GM19467 (cell line): Measurements from ENCODE around the gene C1orf167.

ENCODE experiments used
- ATAC-seq: cut with Tn5 transposase; IDR thresholded peaks from one replicate; pipeline ENCODE4 v1.9.1; 2021; ENCODE audit warnings: mild to moderate bottlenecking, moderate library complexity; ENCODE audit not compliant: unreplicated experiment

Gene C1orf167

GRCh38 chr1:11828511-11828910, 66.5 kb downstream of the C1orf167 start:
- ATAC-seq = no peak

DNA sequence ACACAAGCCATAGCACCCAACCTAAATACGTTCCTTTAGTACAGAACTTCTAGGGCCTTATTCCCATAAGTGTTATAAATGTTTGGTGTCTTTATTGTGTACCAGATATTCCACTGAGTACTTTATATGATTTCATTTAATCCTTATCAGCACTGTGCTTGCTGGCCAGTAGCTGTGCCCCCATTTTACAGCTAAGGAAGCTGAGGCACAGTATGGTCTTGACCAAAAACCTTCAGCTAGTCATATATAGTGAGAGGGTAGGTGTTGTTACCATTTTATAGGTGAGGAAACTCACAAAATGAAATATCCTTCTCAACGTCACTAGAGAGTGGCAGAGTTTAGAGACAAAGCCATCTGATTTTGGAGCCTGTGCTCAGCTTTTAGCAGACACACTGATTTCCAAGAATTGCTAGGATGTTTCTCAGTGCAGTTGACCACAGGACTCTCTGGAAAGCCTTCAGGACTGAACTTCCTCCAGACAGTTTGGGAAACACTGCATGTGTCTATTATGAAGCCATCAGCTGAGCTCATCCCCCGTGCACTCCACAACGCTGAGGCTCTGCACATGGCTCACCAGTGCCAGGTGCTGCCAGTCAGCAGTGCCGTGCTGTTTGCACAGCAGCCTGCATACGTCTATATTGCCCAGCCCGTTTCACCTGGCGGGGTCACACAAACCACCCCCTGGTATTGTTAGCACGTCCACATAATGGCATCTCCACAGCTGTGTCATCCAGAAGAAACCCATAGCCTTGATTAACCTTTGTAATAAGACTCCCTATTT, 70.1 kb downstream of the C1orf167 start:
- no peak for ATAC-seq

- no peak for ATAC-seq
These were observed 71.5 kb downstream of the C1orf167 start for GRCh38 chr1:11833497-11833896.

DNA sequence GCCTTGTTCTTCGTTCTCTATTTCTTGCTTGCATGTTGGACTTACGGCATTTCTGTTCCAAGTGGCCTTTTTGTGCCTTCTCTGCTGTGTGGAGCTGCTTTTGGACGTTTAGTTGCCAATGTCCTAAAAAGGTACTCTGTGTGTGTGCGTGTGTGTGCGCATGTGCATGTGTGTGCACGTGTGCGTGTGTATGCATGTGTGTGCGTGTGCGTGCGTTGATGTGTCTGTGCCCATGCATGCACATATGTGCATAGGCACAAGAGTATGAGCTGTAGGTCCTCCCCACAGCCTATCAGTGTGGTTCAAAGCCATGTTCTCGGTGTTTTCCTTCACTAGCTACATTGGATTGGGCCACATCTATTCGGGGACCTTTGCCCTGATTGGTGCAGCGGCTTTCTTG, 71.9 kb downstream of the C1orf167 start:
- ATAC-seq = no peak

- no peak for ATAC-seq
These were observed 73.6 kb downstream of the C1orf167 start for GRCh38 chr1:11835441-11836225.

DNA sequence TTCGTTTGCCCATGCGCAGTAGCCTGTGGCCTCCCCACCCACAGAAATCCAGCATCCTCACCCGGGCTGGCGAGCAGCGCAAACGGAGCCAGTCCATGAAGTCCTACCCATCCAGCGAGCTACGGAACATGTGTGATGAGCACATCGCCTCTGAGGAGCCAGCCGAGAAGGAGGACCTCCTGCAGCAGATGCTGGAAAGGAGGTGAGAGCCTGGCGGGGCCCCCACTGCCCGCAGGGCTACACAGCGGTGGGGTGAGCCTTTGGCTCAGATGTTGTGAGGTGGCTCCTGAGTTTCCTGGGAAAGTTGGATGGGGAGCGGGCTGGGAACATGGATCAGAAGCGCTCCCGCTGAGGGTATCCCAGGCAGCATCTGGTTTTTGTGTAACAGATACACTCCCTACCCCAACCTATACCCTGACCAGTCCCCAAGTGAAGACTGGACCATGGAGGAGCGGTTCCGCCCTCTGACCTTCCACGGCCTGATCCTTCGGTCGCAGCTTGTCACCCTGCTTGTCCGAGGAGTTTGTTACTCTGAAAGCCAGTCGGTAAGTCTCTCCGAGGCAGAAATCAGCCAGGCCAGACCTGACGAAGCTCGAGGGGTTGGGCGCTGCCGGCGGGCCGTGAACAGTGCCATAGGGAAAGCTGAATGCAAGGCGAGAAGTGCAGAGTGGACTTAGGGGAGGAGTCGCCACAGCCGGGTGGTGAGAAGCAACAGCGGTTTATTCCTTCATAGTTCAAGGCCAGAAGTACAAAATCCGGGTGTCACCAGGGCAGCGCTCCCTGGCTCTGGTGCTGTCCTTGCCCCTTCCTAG, 75.2 kb downstream of the C1orf167 start:
- no peak for ATAC-seq

DNA sequence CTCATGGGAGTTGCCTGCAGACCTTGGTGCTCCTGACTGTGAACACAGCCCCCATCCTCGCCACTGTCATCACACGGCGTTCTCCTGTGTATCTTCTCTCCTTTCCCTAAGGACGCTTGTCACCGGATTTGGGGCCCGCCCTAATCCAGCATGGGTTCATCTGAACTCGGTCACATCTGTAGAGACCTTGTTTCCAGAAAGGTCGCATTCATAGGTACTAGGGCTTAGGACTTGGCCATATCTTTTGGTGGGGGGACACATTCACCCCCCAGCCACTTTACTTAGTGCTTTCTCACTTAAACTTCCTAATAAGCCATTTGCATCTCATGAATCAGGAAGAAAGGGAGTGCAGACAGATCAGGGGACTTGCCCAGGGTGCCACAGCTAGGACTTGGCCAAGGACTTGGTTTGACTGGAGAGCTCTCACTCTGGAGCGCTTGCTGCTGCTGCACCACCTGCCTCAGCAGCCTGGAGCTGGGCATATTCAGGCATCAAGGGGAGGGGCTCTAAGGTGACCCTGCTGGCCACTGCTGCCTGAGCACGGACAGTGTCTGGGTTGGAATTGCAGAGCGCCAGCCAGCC, 75.9 kb downstream of the C1orf167 start:
- ATAC-seq = no peak

DNA sequence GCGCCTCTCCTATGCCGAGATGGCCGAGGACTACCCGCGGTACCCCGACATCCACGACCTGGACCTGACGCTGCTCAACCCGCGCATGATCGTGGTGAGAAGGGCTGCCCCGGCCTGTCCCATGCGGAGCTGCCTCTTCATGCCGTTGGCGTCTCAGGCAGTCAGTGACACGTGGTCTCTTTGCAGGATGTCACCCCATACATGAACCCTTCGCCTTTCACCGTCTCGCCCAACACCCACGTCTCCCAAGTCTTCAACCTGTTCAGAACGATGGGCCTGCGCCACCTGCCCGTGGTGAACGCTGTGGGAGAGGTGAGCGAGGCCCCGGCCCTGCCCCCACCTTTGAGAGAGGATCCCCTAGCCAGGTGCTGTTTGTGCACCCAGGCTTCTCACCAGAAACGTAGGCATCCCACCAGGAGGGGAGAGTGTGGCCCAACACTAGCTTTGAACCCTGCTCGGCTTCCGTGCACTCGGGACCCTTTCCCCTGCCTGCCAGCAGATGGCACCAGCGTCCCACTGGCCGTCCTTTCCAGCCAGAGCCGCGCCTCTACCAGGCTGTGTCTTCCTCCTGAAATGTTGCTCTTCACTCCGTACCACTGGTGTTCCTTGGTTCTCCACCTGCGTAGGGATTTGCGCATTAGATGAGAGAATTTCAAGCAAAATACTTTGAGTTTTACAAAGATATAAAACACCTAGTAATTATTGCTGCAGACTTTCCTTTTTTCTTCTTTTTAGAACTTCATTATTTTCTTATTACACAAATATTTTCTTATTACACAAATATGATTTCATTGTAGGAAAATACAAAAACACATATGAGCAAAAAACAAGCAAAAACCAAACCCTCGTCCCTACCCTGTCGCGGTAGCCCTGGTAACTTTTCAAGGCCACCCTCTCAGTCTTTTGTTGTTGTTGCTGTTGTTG, 76.6 kb downstream of the C1orf167 start:
- ATAC-seq = no peak
